ENCODE data around the gene FKTN.

- no peak for TF ChIP-seq CTCF (conservative IDR thresholded peaks at IDR 0.05)
- no peak for TF ChIP-seq ZFX (IDR thresholded peaks at IDR 0.05)
Measured at GRCh38 chr9:105508530-105508929, 49.4 kb upstream of the FKTN start.

Data from C4-2B (cell line).